Ishikawa (cell line): ENCODE results near the gene FOXP2.

ENCODE experiments used
- CEBPB ChIP-seq: IDR thresholded peaks from 2 replicates; pipeline ENCODE4 v1.6.1; 2012
- CREB1 ChIP-seq: IDR thresholded peaks from 2 replicates; pipeline ENCODE4 v1.6.1; 2012; ENCODE audit warnings: low read depth
- EGR1 ChIP-seq: IDR thresholded peaks from 2 replicates; pipeline ENCODE4 v1.6.1; 2012
- EP300 ChIP-seq: IDR thresholded peaks from 2 replicates; pipeline ENCODE4 v1.6.1; 2012; ENCODE audit warnings: borderline replicate concordance
- FOXM1 ChIP-seq: IDR thresholded peaks from 2 replicates; pipeline ENCODE4 v1.6.1; 2012; ENCODE audit warnings: low read depth, borderline replicate concordance
- NFIC ChIP-seq: IDR thresholded peaks from 2 replicates; pipeline ENCODE4 v1.6.1; 2012
- RAD21 ChIP-seq: IDR thresholded peaks from 2 replicates; pipeline ENCODE4 v1.6.1; 2012; ENCODE audit warnings: low read depth
- TAF1 ChIP-seq: IDR thresholded peaks from 2 replicates; pipeline ENCODE4 v1.6.1; 2012; ENCODE audit warnings: low read depth, mild to moderate bottlenecking
- TCF12 ChIP-seq: IDR thresholded peaks from 2 replicates; pipeline ENCODE4 v1.6.1; 2012; ENCODE audit warnings: low read depth
- TEAD4 ChIP-seq: IDR thresholded peaks from 2 replicates; pipeline ENCODE4 v1.6.1; 2012
- YY1 ChIP-seq: IDR thresholded peaks from 2 replicates; pipeline ENCODE4 v1.6.1; 2012; ENCODE audit warnings: low read depth
- ZBTB7A ChIP-seq: IDR thresholded peaks from 2 replicates; pipeline ENCODE4 v1.6.1; 2012; ENCODE audit warnings: low read depth
- TF ChIP-seq, protein P1 (sequence below): IDR thresholded peaks from 2 replicates; pipeline ENCODE4 v1.6.1; 2012
- TF ChIP-seq, protein P2 (sequence below): IDR thresholded peaks from 2 replicates; pipeline ENCODE4 v1.6.1; 2012; ENCODE audit warnings: low read depth, mild to moderate bottlenecking
- TF ChIP-seq, protein P3 (sequence below): IDR thresholded peaks from 2 replicates; pipeline ENCODE4 v1.6.1; 2012

FOXP2 gene

DNA sequence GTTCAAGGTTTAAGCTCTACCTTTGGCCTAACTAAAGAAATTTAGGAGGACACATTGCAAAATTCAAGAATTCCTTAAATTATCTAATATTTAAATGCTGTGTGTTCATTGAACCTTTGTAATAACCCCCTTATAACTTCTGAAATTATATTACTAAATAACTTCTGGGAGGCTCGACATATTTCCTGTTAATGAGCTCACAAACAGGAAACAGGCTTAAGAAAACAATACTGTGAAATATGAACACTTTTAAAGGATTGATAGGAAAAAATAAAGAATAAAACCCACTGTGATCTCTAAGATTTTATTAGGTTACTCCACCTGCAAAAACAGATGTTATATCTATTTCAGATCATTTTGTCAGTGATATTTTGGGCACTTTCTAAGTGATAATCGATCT is 74.1 kb downstream of the FOXP2 start:
- no peak for TF ChIP-seq NFIC
- TF ChIP-seq, protein P1, sequence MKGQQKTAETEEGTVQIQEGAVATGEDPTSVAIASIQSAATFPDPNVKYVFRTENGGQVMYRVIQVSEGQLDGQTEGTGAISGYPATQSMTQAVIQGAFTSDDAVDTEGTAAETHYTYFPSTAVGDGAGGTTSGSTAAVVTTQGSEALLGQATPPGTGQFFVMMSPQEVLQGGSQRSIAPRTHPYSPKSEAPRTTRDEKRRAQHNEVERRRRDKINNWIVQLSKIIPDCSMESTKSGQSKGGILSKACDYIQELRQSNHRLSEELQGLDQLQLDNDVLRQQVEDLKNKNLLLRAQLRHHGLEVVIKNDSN, result no peak
- TF ChIP-seq TCF12, result no peak
- no peak for TF ChIP-seq EP300
- TF ChIP-seq TEAD4, result no peak

DNA sequence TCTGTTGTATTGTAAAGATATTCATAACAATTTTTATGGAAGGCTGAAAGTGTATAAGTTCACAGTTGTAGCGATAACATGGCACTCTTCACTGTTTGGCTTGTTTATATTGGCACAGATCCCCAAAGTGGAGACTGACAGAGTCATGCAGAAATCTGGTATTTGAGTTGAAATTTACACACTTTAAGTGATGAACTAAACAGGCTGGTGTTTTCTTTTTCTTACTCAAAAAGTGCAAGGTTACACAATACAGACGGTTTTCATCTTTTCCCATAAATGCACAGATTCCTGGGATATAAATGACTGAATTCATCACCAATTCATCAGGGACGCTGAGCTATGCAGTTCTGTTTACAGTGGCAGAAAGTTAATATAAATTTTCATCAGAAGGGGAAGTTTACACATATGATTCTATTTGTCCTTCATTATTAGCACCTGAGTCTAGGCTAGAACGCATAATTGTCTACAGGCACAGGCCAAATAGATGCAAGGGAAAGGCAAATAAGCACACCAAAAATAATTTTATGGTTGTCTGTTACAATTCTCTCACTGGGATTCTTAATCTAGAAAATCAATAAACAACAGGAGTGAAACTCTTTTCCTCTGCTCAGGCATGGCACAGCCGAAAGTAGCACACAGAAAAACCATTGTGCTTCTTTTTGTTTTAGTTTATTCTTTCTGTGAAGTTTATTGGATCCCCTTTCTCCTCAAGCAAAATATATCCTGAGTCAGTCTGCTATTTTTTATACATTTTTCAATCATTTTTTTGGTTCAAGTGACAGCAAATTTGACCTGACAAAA is 88.0 kb downstream of the FOXP2 start:
- TF ChIP-seq, protein P2, sequence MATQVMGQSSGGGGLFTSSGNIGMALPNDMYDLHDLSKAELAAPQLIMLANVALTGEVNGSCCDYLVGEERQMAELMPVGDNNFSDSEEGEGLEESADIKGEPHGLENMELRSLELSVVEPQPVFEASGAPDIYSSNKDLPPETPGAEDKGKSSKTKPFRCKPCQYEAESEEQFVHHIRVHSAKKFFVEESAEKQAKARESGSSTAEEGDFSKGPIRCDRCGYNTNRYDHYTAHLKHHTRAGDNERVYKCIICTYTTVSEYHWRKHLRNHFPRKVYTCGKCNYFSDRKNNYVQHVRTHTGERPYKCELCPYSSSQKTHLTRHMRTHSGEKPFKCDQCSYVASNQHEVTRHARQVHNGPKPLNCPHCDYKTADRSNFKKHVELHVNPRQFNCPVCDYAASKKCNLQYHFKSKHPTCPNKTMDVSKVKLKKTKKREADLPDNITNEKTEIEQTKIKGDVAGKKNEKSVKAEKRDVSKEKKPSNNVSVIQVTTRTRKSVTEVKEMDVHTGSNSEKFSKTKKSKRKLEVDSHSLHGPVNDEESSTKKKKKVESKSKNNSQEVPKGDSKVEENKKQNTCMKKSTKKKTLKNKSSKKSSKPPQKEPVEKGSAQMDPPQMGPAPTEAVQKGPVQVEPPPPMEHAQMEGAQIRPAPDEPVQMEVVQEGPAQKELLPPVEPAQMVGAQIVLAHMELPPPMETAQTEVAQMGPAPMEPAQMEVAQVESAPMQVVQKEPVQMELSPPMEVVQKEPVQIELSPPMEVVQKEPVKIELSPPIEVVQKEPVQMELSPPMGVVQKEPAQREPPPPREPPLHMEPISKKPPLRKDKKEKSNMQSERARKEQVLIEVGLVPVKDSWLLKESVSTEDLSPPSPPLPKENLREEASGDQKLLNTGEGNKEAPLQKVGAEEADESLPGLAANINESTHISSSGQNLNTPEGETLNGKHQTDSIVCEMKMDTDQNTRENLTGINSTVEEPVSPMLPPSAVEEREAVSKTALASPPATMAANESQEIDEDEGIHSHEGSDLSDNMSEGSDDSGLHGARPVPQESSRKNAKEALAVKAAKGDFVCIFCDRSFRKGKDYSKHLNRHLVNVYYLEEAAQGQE, result no peak
- TF ChIP-seq EP300 (no peak), ZBTB7A (no peak), EGR1 (no peak), CREB1 (no peak)
- TF ChIP-seq, protein P1, result no peak

DNA sequence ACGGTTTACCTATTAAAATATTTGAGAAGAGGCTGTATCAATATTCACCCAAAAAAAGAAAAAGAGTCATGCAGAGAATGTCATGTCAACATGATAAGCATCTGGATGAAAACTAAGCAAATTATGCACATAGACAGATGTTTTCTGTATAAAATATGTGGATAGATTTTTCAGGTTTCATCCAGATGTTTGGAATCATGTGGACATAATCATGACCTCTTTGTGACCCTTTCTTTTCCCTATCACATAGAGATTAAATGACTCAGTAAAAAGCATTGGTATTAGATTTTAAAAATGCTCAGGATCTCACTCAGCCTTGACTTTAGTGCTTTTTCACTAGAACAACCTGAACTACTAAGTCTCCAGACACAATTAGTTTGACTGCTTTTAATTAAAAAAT is 90.0 kb downstream of the FOXP2 start:
- TF ChIP-seq FOXM1 (no peak), EGR1 (no peak), RAD21 (no peak), NFIC (no peak)

DNA sequence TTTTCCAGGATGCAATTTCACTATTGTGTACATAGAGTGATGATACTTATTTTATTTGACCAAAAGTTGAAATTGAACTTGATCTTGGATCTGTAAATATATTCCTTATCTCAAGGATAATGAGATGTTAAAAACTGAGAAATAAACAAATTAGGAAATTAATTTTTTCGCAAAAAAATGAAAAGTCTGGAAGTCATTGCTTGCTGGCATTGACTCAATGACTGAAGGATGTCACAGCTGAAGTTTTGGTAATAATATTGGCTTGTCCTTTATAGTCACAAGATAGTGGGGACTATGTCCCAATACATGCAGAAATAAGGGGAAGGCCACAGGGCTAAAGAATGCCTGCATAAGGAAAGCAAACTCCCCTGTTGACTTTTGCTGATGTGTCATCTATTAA is 92.8 kb downstream of the FOXP2 start:
- TF ChIP-seq, protein P3, sequence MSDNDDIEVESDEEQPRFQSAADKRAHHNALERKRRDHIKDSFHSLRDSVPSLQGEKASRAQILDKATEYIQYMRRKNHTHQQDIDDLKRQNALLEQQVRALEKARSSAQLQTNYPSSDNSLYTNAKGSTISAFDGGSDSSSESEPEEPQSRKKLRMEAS, result no peak
- TF ChIP-seq CEBPB (no peak), TEAD4 (no peak), YY1 (no peak), EGR1 (no peak), RAD21 (no peak), TAF1 (no peak), FOXM1 (no peak), EP300 (no peak), ZBTB7A (no peak), NFIC (no peak), TCF12 (no peak), CREB1 (no peak)
- TF ChIP-seq, protein P2, result no peak
- TF ChIP-seq, protein P1, result no peak

DNA sequence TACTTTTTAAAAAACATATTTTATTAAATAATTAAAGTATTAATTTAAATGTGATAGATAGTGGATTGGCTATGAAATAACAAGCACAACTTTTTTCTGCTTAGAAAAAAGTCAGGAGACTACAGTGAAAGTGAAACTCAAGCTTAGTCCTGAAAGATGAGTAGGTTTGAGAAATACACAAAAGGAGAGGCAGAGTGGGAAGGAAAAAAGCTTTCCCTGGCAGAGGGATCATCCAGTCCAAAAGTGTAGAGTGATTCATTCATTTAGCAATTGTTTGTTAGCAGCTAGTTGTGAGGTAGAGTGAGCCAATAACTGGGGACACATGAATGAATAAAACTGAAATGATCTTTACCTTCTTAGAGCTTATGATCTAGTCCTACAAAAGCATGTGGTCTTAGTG is 93.5 kb downstream of the FOXP2 start:
- TF ChIP-seq CEBPB, result no peak
- TF ChIP-seq YY1, result no peak
- TF ChIP-seq, protein P2, result no peak
- TF ChIP-seq TEAD4, result no peak
- no peak for TF ChIP-seq NFIC
- no peak for TF ChIP-seq FOXM1
- TF ChIP-seq TCF12, result no peak
- no peak for TF ChIP-seq RAD21
- TF ChIP-seq, protein P1, result no peak
- TF ChIP-seq CREB1, result no peak
- TF ChIP-seq, protein P3, result no peak
- TF ChIP-seq EP300, result no peak
- no peak for TF ChIP-seq TAF1
